H1 (cell line): ENCODE results near the gene MCC. TPM values are rescaled to one million over a fixed set of nuclear protein-coding genes. Genes with fewer than 3 reads are reported as not detected.

Experiments
- CTCF ChIA-PET: fragments of 300-600 bp; sonication (Branson Sonifier 250); formaldehyde crosslinking; loops from one replicate; lab custom pipeline; 2021; ENCODE audit not compliant: partially characterized antibody; lab: Charles Lee
- POLR2A ChIA-PET: fragments of 300-600 bp; sonication (Branson Sonifier 250); formaldehyde crosslinking; loops from one replicate; lab custom pipeline; 2021; ENCODE audit warnings: inconsistent platforms; ENCODE audit not compliant: partially characterized antibody; lab: Charles Lee
- DNase-seq, 2 experiments: peaks; one replicate each; pipeline versions ENCODE4 v3.0.0 to v3.0.0-alpha.2; 2010 to 2022; ENCODE audit warnings: low spot score in 2 of 2, low read depth in 1 of 2, mixed read lengths in 1 of 2
- FAIRE-seq: peaks from 2 replicates; lab custom pipeline; 2011; peaks lifted over from hg19 to GRCh38; lab: Jason Lieb, UNC
- H2AFZ ChIP-seq: 2 replicates; pipeline ENCODE4 v1.8.1; 2012; ENCODE audit warnings: low read length, inconsistent platforms
- H2AK5ac ChIP-seq: 2 replicates; pipeline ENCODE4 v1.6.1; 2013; ENCODE audit warnings: low read depth, low read length
- H2BK120ac ChIP-seq: replicated peaks from 2 replicates; pipeline ENCODE3; 2013; ENCODE audit warnings: low read depth, low read length, inconsistent platforms
- H2BK12ac ChIP-seq: 2 replicates; pipeline ENCODE4 v1.6.1; 2013; ENCODE audit warnings: low read depth, low read length
- H2BK15ac ChIP-seq: 2 replicates; pipeline ENCODE4 v1.6.1; 2013; ENCODE audit warnings: low read length
- H2BK20ac ChIP-seq: 2 replicates; pipeline ENCODE4 v1.6.1; 2013; ENCODE audit warnings: low read length
- H2BK5ac ChIP-seq: 2 replicates; pipeline ENCODE4 v1.6.1; 2013; ENCODE audit warnings: low read depth, low read length
- H3K14ac ChIP-seq: 2 replicates; pipeline ENCODE4 v1.6.1; 2013; ENCODE audit warnings: inconsistent platforms; ENCODE audit not compliant: insufficient read length
- H3K18ac ChIP-seq: 2 replicates; pipeline ENCODE4 v1.6.1; 2013; ENCODE audit warnings: low read length; ENCODE audit errors: extremely low read depth
- H3K23ac ChIP-seq: 2 replicates; pipeline ENCODE4 v1.6.1; 2013; ENCODE audit warnings: inconsistent platforms; ENCODE audit not compliant: insufficient read length
- H3K23me2 ChIP-seq: 2 replicates; pipeline ENCODE4 v1.6.1; 2013; ENCODE audit warnings: low read depth, low read length
- H3K27ac ChIP-seq: 2 replicates; pipeline ENCODE4 v1.6.1; 2011; ENCODE audit warnings: low read depth, low read length, inconsistent platforms
- H3K27me3 ChIP-seq, 4 experiments: replicated peaks in 1 of 4; 1 replicate in 1 of 4; 2 replicates in 3 of 4; pipeline versions ENCODE4 v1.6.1 to v1.8.1; 2011 to 2013; ENCODE audit warnings: low read length in 3 of 4, mild to moderate bottlenecking in 3 of 4, inconsistent platforms in 2 of 4, mixed read lengths in 2 of 4, moderate library complexity in 1 of 4; ENCODE audit not compliant: control insufficient read depth in 3 of 4, insufficient read depth in 3 of 4; ENCODE audit errors: extremely low read depth in 1 of 4
- H3K36me3 ChIP-seq, 4 experiments: 2 replicates each; pipeline versions ENCODE4 v1.6.1 to v1.8.1; 2011 to 2013; ENCODE audit warnings: mild to moderate bottlenecking in 4 of 4, low read length in 3 of 4, moderate library complexity in 2 of 4, control low read depth in 1 of 4, inconsistent platforms in 1 of 4; ENCODE audit not compliant: insufficient read depth in 4 of 4, control insufficient read depth in 2 of 4
- H3K4ac ChIP-seq: replicated peaks from 2 replicates; pipeline ENCODE3; 2013; ENCODE audit warnings: low read length, low read depth, mixed read lengths, inconsistent platforms; ENCODE audit not compliant: insufficient read length
- H3K4me1 ChIP-seq, 4 experiments: replicated peaks in 1 of 4; 1 replicate in 1 of 4; 2 replicates in 3 of 4; pipeline versions ENCODE4 v1.6.1 to v1.8.1; 2011 to 2013; ENCODE audit warnings: low read length in 3 of 4, inconsistent platforms in 2 of 4, mixed read lengths in 1 of 4; ENCODE audit not compliant: insufficient read depth in 4 of 4, control insufficient read depth in 3 of 4
- H3K4me2 ChIP-seq, 2 experiments: 2 replicates each; pipeline versions ENCODE4 v1.6.1 to v1.8.1; 2011 to 2013; ENCODE audit warnings: low read depth in 2 of 2, low read length in 2 of 2, control low read depth in 1 of 2, inconsistent platforms in 1 of 2, mild to moderate bottlenecking in 1 of 2; ENCODE audit not compliant: insufficient read depth in 1 of 2
- H3K4me3 ChIP-seq, 4 experiments: fragments of 200-600, 300-600 bp in 1 of 4; sonication (generic), shearing (Covaris generic), sonication (Bioruptor Twin) in 1 of 4; 2 replicates each; pipeline versions ENCODE4 v1.5.1 to v1.8.1; 2011 to 2016; ENCODE audit warnings: low read length in 4 of 4, low read depth in 3 of 4, control low read depth in 2 of 4, inconsistent platforms in 2 of 4, mild to moderate bottlenecking in 2 of 4, mixed read lengths in 1 of 4, moderate library complexity in 1 of 4; ENCODE audit not compliant: insufficient read depth in 2 of 4; ENCODE audit errors: extremely low read depth in 1 of 4
- H3K56ac ChIP-seq: replicated peaks from 2 replicates; pipeline ENCODE3; 2013; ENCODE audit warnings: low read depth, mild to moderate bottlenecking, mixed read lengths, low read length, inconsistent platforms; ENCODE audit not compliant: insufficient read length
- H3K79me1 ChIP-seq: 2 replicates; pipeline ENCODE4 v1.6.1; 2013; ENCODE audit warnings: low read depth, low read length, control low read depth
- H3K79me2 ChIP-seq, 2 experiments: 2 replicates each; pipeline versions ENCODE4 v1.6.1 to v1.8.1; 2012 to 2013; ENCODE audit warnings: low read length in 2 of 2, mild to moderate bottlenecking in 2 of 2, inconsistent platforms in 1 of 2; ENCODE audit not compliant: insufficient read depth in 2 of 2, control insufficient read depth in 1 of 2
- H3K9ac ChIP-seq, 4 experiments: replicated peaks in 1 of 4; 1 replicate in 1 of 4; 2 replicates in 3 of 4; pipeline versions ENCODE4 v1.6.1 to v1.8.1; 2011 to 2013; ENCODE audit warnings: low read depth in 3 of 4, low read length in 3 of 4, control low read depth in 2 of 4, mild to moderate bottlenecking in 2 of 4, moderate library complexity in 2 of 4, inconsistent platforms in 1 of 4; ENCODE audit errors: extremely low read depth in 1 of 4
- H3K9me3 ChIP-seq, 2 experiments: 2 replicates each; pipeline versions ENCODE4 v1.6.1 to v1.8.1; 2012 to 2013; ENCODE audit warnings: mild to moderate bottlenecking in 2 of 2, moderate library complexity in 2 of 2, control low read depth in 1 of 2, inconsistent platforms in 1 of 2, low read depth in 1 of 2, low read length in 1 of 2, mixed read lengths in 1 of 2; ENCODE audit not compliant: insufficient read depth in 2 of 2
- H4K20me1 ChIP-seq, 2 experiments: replicated peaks in 1 of 2; 2 replicates each; pipeline versions ENCODE3 to v1.8.1; 2011 to 2013; ENCODE audit warnings: inconsistent platforms in 2 of 2, low read length in 2 of 2, mild to moderate bottlenecking in 1 of 2; ENCODE audit not compliant: insufficient read depth in 2 of 2, control insufficient read depth in 1 of 2
- H4K5ac ChIP-seq: 2 replicates; pipeline ENCODE4 v1.6.1; 2013; ENCODE audit warnings: low read length, low read depth, mixed read lengths, inconsistent platforms; ENCODE audit not compliant: insufficient read length
- H4K8ac ChIP-seq: 2 replicates; pipeline ENCODE4 v1.8.0; 2013; ENCODE audit warnings: mild to moderate bottlenecking, moderate library complexity, low read length, inconsistent platforms; ENCODE audit not compliant: insufficient read depth; ENCODE audit errors: extremely low read depth
- H4K91ac ChIP-seq: replicated peaks from 2 replicates; pipeline ENCODE3; 2013; ENCODE audit warnings: low read length, mixed read lengths, inconsistent platforms; ENCODE audit not compliant: insufficient read length
- ASH2L ChIP-seq: fragments of 200-600, 300-600 bp; sonication (generic); IDR thresholded peaks from one replicate; pipeline ENCODE4 v1.7.1; 2017; ENCODE audit warnings: low read length
- BCL11A ChIP-seq, 2 experiments: IDR thresholded peaks; one replicate each; pipeline ENCODE4 v1.6.1; 2011; ENCODE audit warnings: low read depth in 2 of 2, low read length in 2 of 2, mild to moderate bottlenecking in 2 of 2
- CREB1 ChIP-seq: IDR thresholded peaks from 2 replicates; pipeline ENCODE4 v1.6.1; 2012; ENCODE audit warnings: inconsistent platforms
- E2F6 ChIP-seq: IDR thresholded peaks from 2 replicates; pipeline ENCODE4 v1.6.1; 2012; ENCODE audit warnings: inconsistent platforms
- JUND ChIP-seq: IDR thresholded peaks from 2 replicates; pipeline ENCODE4 v1.6.1; 2011; ENCODE audit warnings: mild to moderate bottlenecking, improper control_type of control experiment, low read length
- KDM4A ChIP-seq: IDR thresholded peaks from one replicate; pipeline ENCODE4 v1.7.1; 2012; ENCODE audit warnings: low read depth, mild to moderate bottlenecking, moderate library complexity, low read length, inconsistent platforms; ENCODE audit not compliant: severe bottlenecking
- NRF1 ChIP-seq: IDR thresholded peaks from 2 replicates; pipeline ENCODE4 v1.6.1; 2011; ENCODE audit warnings: mild to moderate bottlenecking, low read depth, low read length, improper control_type of control experiment
- POLR2A ChIP-seq, 2 experiments: IDR thresholded peaks; 1 replicate in 1 of 2; 2 replicates in 1 of 2; pipeline ENCODE4 v1.6.1; 2011; ENCODE audit warnings: low read depth in 2 of 2, low read length in 2 of 2, mild to moderate bottlenecking in 2 of 2; ENCODE audit errors: control extremely low read depth in 1 of 2
- SAP30 ChIP-seq: fragments of 300-600 bp; sonication (generic); IDR thresholded peaks from 2 replicates; pipeline ENCODE4 v1.7.1; 2012; ENCODE audit warnings: low read length, moderate library complexity, mild to moderate bottlenecking, inconsistent platforms; ENCODE audit not compliant: insufficient read depth, insufficient replicate concordance
- SRF ChIP-seq: IDR thresholded peaks from 2 replicates; pipeline ENCODE4 v1.6.1; 2011; ENCODE audit warnings: mild to moderate bottlenecking, low read depth, low read length, moderate library complexity
- TAF1 ChIP-seq: IDR thresholded peaks from 2 replicates; pipeline ENCODE4 v1.6.1; 2011; ENCODE audit warnings: mild to moderate bottlenecking, low read depth, low read length
- TBP ChIP-seq: IDR thresholded peaks from 2 replicates; pipeline ENCODE4 v1.6.1; 2011; ENCODE audit warnings: low read depth, low read length, improper control_type of control experiment
- WGBS, 2 experiments: shearing (Covaris generic) in 1 of 2; methylation state at CpG; one replicate each; pipeline versions ENCODE4 v1.1.6 to v1.1.7; 2013 to 2015; ENCODE audit warnings: low lambda C conversion rate in 2 of 2, mixed read lengths in 2 of 2, inconsistent platforms in 1 of 2, low coverage in 1 of 2, missing lambda C conversion rate in 1 of 2; ENCODE audit not compliant: insufficient replicate concordance in 2 of 2, insufficient coverage in 1 of 2, insufficient read length in 1 of 2; ENCODE audit errors: extremely low coverage in 1 of 2, missing lambda C conversion rate in 1 of 2; 5-methylcytosine and 5-hydroxymethylcytosine counted together
- polyA plus RNA-seq, 7 experiments: library from polyadenylated mRNA; depleted of rRNA in 3 of 7; stranded (reverse) in 5 of 7; unstranded in 2 of 7; fragments of >200 nt in 5 of 7; fragments of 200-250 nt in 2 of 7; gene quantifications; 1 replicate in 5 of 7; 2 replicates in 1 of 7; 4 replicates in 1 of 7; pipeline versions ENCODE4 v1.2.1 to v1.2.3, GENCODE V29; 2011 to 2013; ENCODE audit warnings: missing spikeins in 2 of 7, mixed read lengths in 2 of 7
- total RNA-seq: library from RNA; stranded (reverse); fragmentation: NEBNext Ultra II Directional; extraction: Animal tissue kit (Norgen Biotek cat#: 25700); gene quantifications from 2 replicates; pipeline ENCODE4 v1.2.1, GENCODE V29; 2021
- TF ChIP-seq, protein P1 (sequence below): IDR thresholded peaks from 2 replicates; pipeline ENCODE4 v1.6.1; 2011; ENCODE audit warnings: low read length, improper control_type of control experiment

Gene MCC
- total and polyA plus RNA-seq, 2 of the 8 experiments (the other 6 are each of a cell fraction or from before 2014, with no cell fraction given), result 2.6 to 18.3 TPM

GRCh38 chr5:113172231-113172826 is 315.9 kb downstream of the MCC start:
- H4K5ac ChIP-seq, result no peak overlapping the region
- H3K9ac ChIP-seq, result no peak overlapping the region
- DNase-seq, result no peak
- H2BK20ac ChIP-seq, result no peak overlapping the region
- no peaks in the 10 kb centered on the region for H3K27me3 ChIP-seq
- H2BK120ac ChIP-seq, result no peak overlapping the region
- no peak overlapping the region for H3K56ac ChIP-seq
- H2BK15ac ChIP-seq, result no peak overlapping the region
- no peak overlapping the region for H2AFZ ChIP-seq
- H3K23me2 ChIP-seq, result no peaks in the 10 kb centered on the region
- H4K91ac ChIP-seq, result no peak overlapping the region
- no peak overlapping the region for H2AK5ac ChIP-seq
- H3K4me2 ChIP-seq, result no peak overlapping the region
- H3K4me1 ChIP-seq, result no peaks in the 10 kb centered on the region
- H3K4ac ChIP-seq, result no peak overlapping the region
- ChIA-PET POLR2A (interaction anchor here (1.5 kb wide), 1 partner anchor 196 kb away, joined by 3 read pairs; the partner anchor contains the start of gene DCP2), CTCF (interaction anchor here (0.8 to 1.7 kb wide), 5 partner anchors 12 to 103 kb away, joined by 3 to 4 read pairs (median 3); no protein-coding TSS in a partner anchor)
- H3K27ac ChIP-seq, result no peak overlapping the region
- no peaks in the 10 kb centered on the region for H3K9me3 ChIP-seq
- 89% methylated on average over 5 of the region's 5 CpGs; no CpG with 5 or more reads in 1 of the 2 experiments for WGBS, 2 experiments
- H3K23ac ChIP-seq, result no peak overlapping the region
- no peaks in the 10 kb centered on the region for H4K20me1 ChIP-seq
- H4K8ac ChIP-seq, result no peak overlapping the region
- FAIRE-seq, result no peak
- H3K79me2 ChIP-seq, result no peaks in the 10 kb centered on the region
- H3K79me1 ChIP-seq, result 0 out of 2 replicates have a peak, but pooled peaks cover 2% of the 10 kb centered on the region
- H3K18ac ChIP-seq, result no peak overlapping the region
- no peak overlapping the region for H3K14ac ChIP-seq
- H3K4me3 ChIP-seq, result no peak overlapping the region
- no peak overlapping the region for H2BK5ac ChIP-seq
- H3K36me3 ChIP-seq, result no peaks in the 10 kb centered on the region
- H2BK12ac ChIP-seq, result no peak overlapping the region
- no peak for TF ChIP-seq SRF
- TF ChIP-seq TBP, result no peak
- no peak for TF ChIP-seq JUND
- no peak for TF ChIP-seq E2F6
- no peak for TF ChIP-seq ASH2L
- TF ChIP-seq SAP30, result no peak
- TF ChIP-seq KDM4A, result no peak
- TF ChIP-seq, protein P1, sequence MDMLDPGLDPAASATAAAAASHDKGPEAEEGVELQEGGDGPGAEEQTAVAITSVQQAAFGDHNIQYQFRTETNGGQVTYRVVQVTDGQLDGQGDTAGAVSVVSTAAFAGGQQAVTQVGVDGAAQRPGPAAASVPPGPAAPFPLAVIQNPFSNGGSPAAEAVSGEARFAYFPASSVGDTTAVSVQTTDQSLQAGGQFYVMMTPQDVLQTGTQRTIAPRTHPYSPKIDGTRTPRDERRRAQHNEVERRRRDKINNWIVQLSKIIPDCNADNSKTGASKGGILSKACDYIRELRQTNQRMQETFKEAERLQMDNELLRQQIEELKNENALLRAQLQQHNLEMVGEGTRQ, result no peak
- TF ChIP-seq POLR2A (IDR thresholded peaks at IDR 0.05; ENCODE audit: control extremely low read depth in 1 of 2, low read depth in 2 of 2, low read length in 2 of 2), result no peak
- no peak for TF ChIP-seq BCL11A (IDR thresholded peaks at IDR 0.05; ENCODE audit: low read depth in 2 of 2, low read length in 2 of 2)
- TF ChIP-seq CREB1, result no peak
- no peak for TF ChIP-seq TAF1
- no peak for TF ChIP-seq NRF1
